NCI-H345 treated with DMSO at 0.1 percent for 48 hours (cell line): Measurements from ENCODE around the gene SCARF2.
"Not testable (repeated sequence)": the region's sequence is repeated elsewhere in the genome, so short reads cannot be mapped to it uniquely, and the experiment has no call there.

ENCODE experiments used
- DNase-seq: peaks from one replicate; lab custom pipeline; 2025; ENCODE audit not compliant: unreplicated experiment; lab: John Stamatoyannopoulos, UW

Gene SCARF2

GRCh38 chr22:20413217-20414058 is 24.2 kb downstream of the SCARF2 start:
- no peak for DNase-seq

DNA sequence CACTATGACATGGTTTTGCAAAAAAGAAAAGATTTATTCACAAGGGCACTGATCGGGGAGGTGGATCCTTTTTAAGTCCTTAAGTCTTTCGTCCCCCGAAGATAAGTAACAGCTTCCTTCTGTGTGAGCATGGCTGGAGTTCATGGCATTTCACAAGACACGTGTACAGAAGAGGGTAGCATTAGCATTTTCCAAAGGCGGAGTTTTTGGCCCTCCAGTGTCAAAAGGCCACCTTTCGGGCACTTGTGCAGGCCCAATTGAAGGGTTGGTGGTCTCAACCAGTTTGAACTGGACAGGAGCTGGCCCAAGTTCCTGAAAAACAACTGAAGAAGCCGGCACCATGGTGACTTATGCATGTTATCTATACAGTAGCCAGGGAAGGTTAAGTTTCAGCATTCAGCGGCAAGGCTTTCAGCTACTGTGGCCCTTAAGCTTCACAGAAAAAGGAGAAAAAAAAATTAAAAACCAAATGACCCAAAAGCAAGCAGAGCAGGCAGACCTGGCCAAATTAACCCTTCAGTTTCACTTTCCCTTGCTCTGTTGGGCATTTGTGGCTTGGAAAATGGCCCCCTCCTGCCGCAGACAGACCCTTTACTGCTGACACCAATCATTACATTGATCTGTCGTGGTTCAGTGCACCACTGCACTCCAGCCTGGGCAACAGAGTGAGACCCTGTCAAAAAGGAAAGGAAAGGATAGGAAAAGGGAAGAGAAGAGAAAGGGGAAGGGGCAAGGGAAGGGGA is 25.0 kb downstream of the SCARF2 start:
- DNase-seq, result no peak

GRCh38 chr22:20409385-20409784 is 28.2 kb downstream of the SCARF2 start:
- DNase-seq, result not testable (repeated sequence)

GRCh38 chr22:20408891-20409290 is 28.7 kb downstream of the SCARF2 start:
- DNase-seq, result no peak

- no peak for DNase-seq
Measured at GRCh38 chr22:20407829-20408228, 29.8 kb downstream of the SCARF2 start.

- DNase-seq, result no peak
Measured at GRCh38 chr22:20406686-20407408, 30.8 kb downstream of the SCARF2 start.

DNA sequence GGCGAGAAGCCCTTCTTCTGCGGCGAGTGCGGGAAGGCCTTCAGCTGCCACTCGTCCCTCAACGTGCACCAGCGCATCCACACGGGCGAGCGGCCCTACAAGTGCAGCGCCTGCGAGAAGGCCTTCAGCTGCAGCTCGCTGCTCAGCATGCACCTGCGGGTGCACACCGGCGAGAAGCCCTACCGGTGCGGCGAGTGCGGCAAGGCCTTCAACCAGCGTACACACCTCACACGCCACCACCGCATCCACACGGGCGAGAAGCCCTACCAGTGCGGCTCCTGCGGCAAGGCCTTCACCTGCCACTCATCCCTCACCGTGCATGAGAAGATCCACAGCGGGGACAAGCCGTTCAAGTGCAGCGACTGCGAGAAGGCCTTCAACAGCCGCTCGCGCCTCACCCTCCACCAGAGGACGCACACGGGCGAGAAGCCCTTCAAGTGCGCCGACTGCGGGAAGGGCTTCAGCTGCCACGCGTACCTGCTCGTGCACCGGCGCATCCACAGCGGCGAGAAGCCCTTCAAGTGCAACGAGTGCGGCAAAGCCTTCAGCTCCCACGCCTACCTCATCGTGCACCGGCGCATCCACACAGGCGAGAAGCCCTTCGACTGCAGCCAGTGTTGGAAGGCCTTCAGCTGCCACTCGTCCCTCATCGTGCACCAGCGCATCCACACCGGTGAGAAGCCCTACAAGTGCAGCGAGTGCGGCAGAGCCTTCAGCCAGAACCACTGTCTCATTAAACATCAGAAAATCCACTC is 31.5 kb downstream of the SCARF2 start:
- no peak for DNase-seq

- no peak for DNase-seq
Measured at GRCh38 chr22:20405291-20405930, 32.2 kb downstream of the SCARF2 start.

DNA sequence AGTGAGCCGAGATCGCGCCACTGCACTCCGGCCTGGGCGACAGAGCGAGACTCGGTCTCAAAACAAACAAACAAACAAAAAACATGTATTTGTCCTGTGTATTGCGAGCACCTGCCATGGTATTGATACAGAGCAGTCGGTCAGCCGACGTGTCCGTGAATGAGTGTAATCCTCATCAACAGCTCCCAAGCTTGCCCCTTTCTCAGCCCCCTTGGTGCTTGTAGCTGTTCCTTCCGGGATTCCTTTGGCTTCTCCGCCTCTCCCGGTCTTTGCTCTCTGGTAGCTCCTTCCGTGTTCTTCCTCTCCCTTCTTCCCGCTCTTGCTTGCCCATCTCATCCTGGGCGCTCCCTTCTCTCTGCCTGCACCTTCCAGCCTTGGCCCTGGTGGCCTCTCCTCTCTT is 32.7 kb downstream of the SCARF2 start:
- DNase-seq, result no peak

DNA sequence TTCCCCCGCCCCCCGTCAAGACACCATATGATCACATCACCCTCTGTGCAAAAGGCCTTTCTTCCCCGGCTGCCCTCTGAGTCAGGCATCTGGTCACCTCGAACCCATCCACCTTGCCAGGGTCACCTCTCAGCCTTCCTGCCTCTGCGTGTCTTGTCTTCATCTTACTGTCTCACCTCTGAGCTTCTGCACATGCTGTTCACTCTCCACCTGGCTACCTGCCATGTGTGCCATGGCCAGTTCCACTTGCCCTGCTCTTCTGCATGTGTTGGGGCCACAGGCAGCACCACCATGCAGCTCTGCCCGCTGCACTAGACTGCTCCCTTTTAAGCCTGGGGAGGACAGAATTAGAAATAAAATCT is 33.9 kb downstream of the SCARF2 start:
- no peak for DNase-seq

GRCh38 chr22:20402960-20403778 is 34.5 kb downstream of the SCARF2 start:
- DNase-seq, result no peak

- no peak for DNase-seq
Measured at GRCh38 chr22:20401376-20402014, 36.1 kb downstream of the SCARF2 start.

GRCh38 chr22:20400606-20401375 is 36.8 kb downstream of the SCARF2 start:
- DNase-seq, result no peak

- no peak for DNase-seq
Measured at GRCh38 chr22:20399866-20400605, 37.6 kb downstream of the SCARF2 start.

- DNase-seq, result no peak
Measured at GRCh38 chr22:20398420-20398819, 39.2 kb downstream of the SCARF2 start.

GRCh38 chr22:20397498-20397897 is 40.1 kb downstream of the SCARF2 start:
- DNase-seq, result no peak

- DNase-seq, result no peak
Measured at GRCh38 chr22:20396639-20397038, 41.0 kb downstream of the SCARF2 start.

DNA sequence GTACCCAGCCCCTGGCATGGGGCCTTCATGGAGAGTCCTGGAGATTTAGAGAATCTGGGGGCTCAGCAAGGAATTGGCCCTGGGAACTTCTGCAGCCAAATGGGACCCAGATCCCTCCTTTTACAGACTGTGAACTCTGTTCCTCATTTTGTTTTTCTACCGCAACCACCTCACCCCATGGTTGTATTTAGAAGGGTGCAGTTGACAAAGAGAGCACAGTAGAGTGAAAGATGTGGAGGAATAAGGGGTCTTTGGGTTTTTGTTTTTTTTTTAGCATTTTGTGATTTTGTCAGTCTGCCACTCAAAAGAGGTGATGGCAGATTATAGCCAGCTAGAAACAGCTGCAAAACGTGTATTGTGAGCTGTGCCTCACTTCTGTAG is 41.7 kb downstream of the SCARF2 start:
- DNase-seq, result no peak
